ENCODE results near the gene OR4E2.

The OR4E2 gene

GRCh38 chr14:21631084-21631483 lies 22.6 kb upstream of the OR4E2 start:
- no peak for DNase-seq (ENCODE audit: extremely low spot score)
- ChIA-PET CTCF (interaction anchor here (0.6 to 1.3 kb wide), 2 partner anchors 80 to 118 kb away, joined by 4 to 5 read pairs; no protein-coding TSS in a partner anchor), POLR2A (no interaction called here)
- TF ChIP-seq HDGF (IDR thresholded peaks at IDR 0.05; ENCODE audit: borderline replicate concordance) (no peak), PKNOX1 (IDR thresholded peaks at IDR 0.05) (no peak)

- POLR2A ChIA-PET = no interaction called here
- TF ChIP-seq FOXK2 (IDR thresholded peaks at IDR 0.05) = no peak
- TF ChIP-seq SUZ12 (IDR thresholded peaks at IDR 0.05) = no peak
- no peak for TF ChIP-seq NFRKB (IDR thresholded peaks at IDR 0.05)
- TF ChIP-seq SP1 (IDR thresholded peaks at IDR 0.05) = no peak
- TF ChIP-seq ZNF384 (IDR thresholded peaks at IDR 0.05) = no peak
- TF ChIP-seq TARDBP (IDR thresholded peaks at IDR 0.05) = no peak
- TF ChIP-seq FOXA1 (IDR thresholded peaks at IDR 0.05) = no peak
- no peak for TF ChIP-seq BHLHE40 (IDR thresholded peaks at IDR 0.05; ENCODE audit: borderline replicate concordance)
- TF ChIP-seq LEF1 (IDR thresholded peaks at IDR 0.05; ENCODE audit: borderline replicate concordance) = no peak
- no peak for TF ChIP-seq ELF4 (IDR thresholded peaks at IDR 0.05)
- TF ChIP-seq FOXM1 (IDR thresholded peaks at IDR 0.05; ENCODE audit: borderline replicate concordance) = no peak
- no peak for TF ChIP-seq PKNOX1 (IDR thresholded peaks at IDR 0.05)
- no peak for TF ChIP-seq ARNT (IDR thresholded peaks at IDR 0.05)
- TF ChIP-seq CTBP1 (IDR thresholded peaks at IDR 0.05; ENCODE audit: borderline replicate concordance) = no peak
- TF ChIP-seq HDGF (IDR thresholded peaks at IDR 0.05; ENCODE audit: borderline replicate concordance) = no peak
- no peak for DNase-seq (ENCODE audit: extremely low spot score)
- CTCF ChIA-PET = no interaction called here
Measured at GRCh38 chr14:21634840-21635239, 18.8 kb upstream of the OR4E2 start, which contains the start of gene OR10G2. Gene OR10G2, minus strand, starts transcription at chr14:21634940. Its CDS starts 98 bp downstream, at chr14:21634842.

GRCh38 chr14:21642683-21643082 lies 11.0 kb upstream of the OR4E2 start:
- DNase-seq (ENCODE audit: extremely low spot score) = no peak
- ChIA-PET CTCF (no interaction called here), POLR2A (no interaction called here)
- TF ChIP-seq L3MBTL2 (conservative IDR thresholded peaks at IDR 0.05) = no peak
- no peak for TF ChIP-seq SP1 (IDR thresholded peaks at IDR 0.05)
- no peak for TF ChIP-seq TARDBP (IDR thresholded peaks at IDR 0.05)
- TF ChIP-seq NFRKB (IDR thresholded peaks at IDR 0.05) = no peak
- no peak for TF ChIP-seq PKNOX1 (IDR thresholded peaks at IDR 0.05)
- TF ChIP-seq ZNF384 (IDR thresholded peaks at IDR 0.05) = no peak
- TF ChIP-seq HDGF (IDR thresholded peaks at IDR 0.05; ENCODE audit: borderline replicate concordance) = no peak
- no peak for TF ChIP-seq SUZ12 (IDR thresholded peaks at IDR 0.05)
- TF ChIP-seq FOXA1 (IDR thresholded peaks at IDR 0.05) = no peak
- TF ChIP-seq CTBP1 (IDR thresholded peaks at IDR 0.05; ENCODE audit: borderline replicate concordance) = no peak
- TF ChIP-seq FOXM1 (IDR thresholded peaks at IDR 0.05; ENCODE audit: borderline replicate concordance) = no peak
- no peak for TF ChIP-seq BHLHE40 (IDR thresholded peaks at IDR 0.05; ENCODE audit: borderline replicate concordance)
- TF ChIP-seq ELF4 (IDR thresholded peaks at IDR 0.05) = no peak
- no peak for TF ChIP-seq FOXK2 (IDR thresholded peaks at IDR 0.05)
- no peak for TF ChIP-seq LEF1 (IDR thresholded peaks at IDR 0.05; ENCODE audit: borderline replicate concordance)
- no peak for TF ChIP-seq ARNT (IDR thresholded peaks at IDR 0.05)

GRCh38 chr14:21643407-21643806 lies 10.2 kb upstream of the OR4E2 start:
- TF ChIP-seq LEF1 (IDR thresholded peaks at IDR 0.05; ENCODE audit: borderline replicate concordance) (no peak), TARDBP (IDR thresholded peaks at IDR 0.05) (no peak), FOXM1 (IDR thresholded peaks at IDR 0.05; ENCODE audit: borderline replicate concordance) (no peak), NFRKB (IDR thresholded peaks at IDR 0.05) (no peak), ZNF384 (IDR thresholded peaks at IDR 0.05) (no peak), SUZ12 (IDR thresholded peaks at IDR 0.05) (no peak)
- CTCF ChIA-PET = no interaction called here
- POLR2A ChIA-PET = no interaction called here
- DNase-seq (ENCODE audit: extremely low spot score) = no peak

GRCh38 chr14:21647380-21647779 lies 6.3 kb upstream of the OR4E2 start:
- no peak for DNase-seq (ENCODE audit: extremely low spot score)
- TF ChIP-seq TARDBP (IDR thresholded peaks at IDR 0.05) = no peak
- ChIA-PET CTCF (interaction anchor here (0.7 kb wide), 1 partner anchor 8 kb away, joined by 3 read pairs; no protein-coding TSS in a partner anchor), POLR2A (no interaction called here)

GRCh38 chr14:21652209-21652808 lies 1.3 kb upstream of the OR4E2 start:
- ChIA-PET POLR2A (no interaction called here), CTCF (no interaction called here)
- TF ChIP-seq SP1 (IDR thresholded peaks at IDR 0.05) (no peak), SUZ12 (IDR thresholded peaks at IDR 0.05) (no peak), ELF4 (IDR thresholded peaks at IDR 0.05) (no peak), FOXM1 (IDR thresholded peaks at IDR 0.05; ENCODE audit: borderline replicate concordance) (no peak), L3MBTL2 (conservative IDR thresholded peaks at IDR 0.05) (no peak), ZNF384 (IDR thresholded peaks at IDR 0.05) (no peak), CTBP1 (IDR thresholded peaks at IDR 0.05; ENCODE audit: borderline replicate concordance) (no peak), ARNT (IDR thresholded peaks at IDR 0.05) (no peak), NFRKB (IDR thresholded peaks at IDR 0.05) (no peak), FOXK2 (IDR thresholded peaks at IDR 0.05) (no peak), FOXA1 (IDR thresholded peaks at IDR 0.05) (no peak), BHLHE40 (IDR thresholded peaks at IDR 0.05; ENCODE audit: borderline replicate concordance) (no peak), HDGF (IDR thresholded peaks at IDR 0.05; ENCODE audit: borderline replicate concordance) (no peak), PKNOX1 (IDR thresholded peaks at IDR 0.05) (no peak), TARDBP (IDR thresholded peaks at IDR 0.05) (no peak), LEF1 (IDR thresholded peaks at IDR 0.05; ENCODE audit: borderline replicate concordance) (no peak)
- no peak for DNase-seq (ENCODE audit: extremely low spot score)
